HepG2 (cell line): ENCODE results near the gene USP5. TPM values are rescaled to one million over a fixed set of nuclear protein-coding genes. Genes with fewer than 3 reads are reported as not detected.

Experiments
- ASH2L ChIP-seq: fragments of 300-600, 200-600 bp; sonication (generic); IDR thresholded peaks from 2 replicates; pipeline ENCODE4 v1.7.0; 2017; ENCODE audit warnings: low read depth, mild to moderate bottlenecking, moderate library complexity, mixed read lengths, low read length; ENCODE audit not compliant: insufficient read length
- FOXA3 ChIP-seq: IDR thresholded peaks from 2 replicates; pipeline ENCODE4 v1.6.1; 2016; ENCODE audit warnings: missing genetic modification reagents, missing compliant biosample characterization
- HBP1 ChIP-seq: IDR thresholded peaks from 2 replicates; pipeline ENCODE4 v1.6.1; 2016; ENCODE audit warnings: low read depth, control low read depth
- HINFP ChIP-seq: sonication (generic); formaldehyde crosslinking; IDR thresholded peaks from 2 replicates; pipeline ENCODE4 v1.4.0; 2020; ENCODE audit warnings: low read depth, mild to moderate bottlenecking, missing genetic modification reagents
- HOXA5 ChIP-seq: sonication (generic); formaldehyde crosslinking; IDR thresholded peaks from 2 replicates; pipeline ENCODE4 v1.4.0; 2020; ENCODE audit warnings: missing genetic modification reagents
- MED8 ChIP-seq: sonication (generic); formaldehyde crosslinking; IDR thresholded peaks from 2 replicates; pipeline ENCODE4 v1.8.1; 2023; ENCODE audit warnings: mild to moderate bottlenecking, missing genetic modification reagents; ENCODE audit not compliant: insufficient replicate concordance
- SALL1 ChIP-seq: sonication (generic); formaldehyde crosslinking; IDR thresholded peaks from 2 replicates; pipeline ENCODE4 v1.8.0; 2022; ENCODE audit warnings: mild to moderate bottlenecking, missing genetic modification reagents
- SOX6 ChIP-seq, 2 experiments: fragments of 450-650 bp in 1 of 2; sonication (generic) in 1 of 2; formaldehyde crosslinking in 1 of 2; IDR thresholded peaks; 2 replicates each; pipeline versions ENCODE4 v1.4.0 to v1.6.1; 2017 to 2020; ENCODE audit warnings: antibody characterized with exemption in 1 of 2, mild to moderate bottlenecking in 1 of 2, missing genetic modification reagents in 1 of 2
- TRAFD1 ChIP-seq: sonication (generic); formaldehyde crosslinking; IDR thresholded peaks from 2 replicates; pipeline ENCODE4 v1.5.1; 2020; ENCODE audit warnings: missing genetic modification reagents, mild to moderate bottlenecking, borderline replicate concordance
- TRIM24 ChIP-seq: sonication (generic); formaldehyde crosslinking; IDR thresholded peaks from 2 replicates; pipeline ENCODE4 v1.8.0; 2022; ENCODE audit warnings: mild to moderate bottlenecking, missing genetic modification reagents
- YEATS2 ChIP-seq: sonication (generic); formaldehyde crosslinking; IDR thresholded peaks from 2 replicates; pipeline ENCODE4 v1.4.0; 2020; ENCODE audit warnings: missing genetic modification reagents, borderline replicate concordance
- ZNF235 ChIP-seq: sonication (generic); formaldehyde crosslinking; IDR thresholded peaks from 2 replicates; pipeline ENCODE4 v1.8.1; 2023; ENCODE audit warnings: mild to moderate bottlenecking, missing genetic modification reagents, borderline replicate concordance
- ZNF292 ChIP-seq: sonication (generic); formaldehyde crosslinking; IDR thresholded peaks from 2 replicates; pipeline ENCODE4 v1.8.1; 2022; ENCODE audit warnings: mild to moderate bottlenecking, low read depth, missing genetic modification reagents, borderline replicate concordance
- ZNF546 ChIP-seq: sonication (generic); formaldehyde crosslinking; conservative IDR thresholded peaks from 2 replicates; pipeline ENCODE4 v1.8.1; 2023; ENCODE audit warnings: mild to moderate bottlenecking, missing genetic modification reagents
- ZNF569 ChIP-seq: sonication (generic); formaldehyde crosslinking; IDR thresholded peaks from 2 replicates; pipeline ENCODE4 v1.5.0; 2020; ENCODE audit warnings: mild to moderate bottlenecking, missing genetic modification reagents, moderate library complexity, borderline replicate concordance
- ZNF609 ChIP-seq: sonication (generic); formaldehyde crosslinking; IDR thresholded peaks from 2 replicates; pipeline ENCODE4 v1.4.0; 2020; ENCODE audit warnings: mild to moderate bottlenecking, missing genetic modification reagents, borderline replicate concordance
- ZNF614 ChIP-seq: IDR thresholded peaks from 2 replicates; pipeline ENCODE4 v1.6.1; 2018; ENCODE audit warnings: missing biosample characterization, missing genetic modification reagents, inconsistent platforms, borderline replicate concordance
- ZNF737 ChIP-seq: sonication (generic); formaldehyde crosslinking; IDR thresholded peaks from 2 replicates; pipeline ENCODE4 v1.5.0; 2020; ENCODE audit warnings: missing genetic modification reagents, mild to moderate bottlenecking, borderline replicate concordance
- polyA plus RNA-seq, 8 experiments: library from polyadenylated mRNA; depleted of rRNA in 3 of 8; stranded (reverse) in 7 of 8; unstranded in 1 of 8; fragments of >200 nt; fragmentation: Illumina TruSeq in 4 of 8; extraction: Trizol in 4 of 8; gene quantifications; 2 replicates each; pipeline versions ENCODE4 v1.2.1 to v1.2.3, GENCODE V29; 2011 to 2016; ENCODE audit warnings: low read depth in 4 of 8, missing spikeins in 1 of 8, mixed read lengths in 1 of 8; ENCODE audit not compliant: insufficient read depth in 1 of 8
- total RNA-seq, 5 experiments: library from RNA; depleted of rRNA; stranded (reverse); fragments of >200 nt; fragmentation: Illumina TruSeq; extraction: Trizol; gene quantifications; 2 replicates each; pipeline ENCODE4 v1.2.3, GENCODE V29; 2016; ENCODE audit warnings: low read depth in 1 of 5

Gene USP5
- total and polyA plus RNA-seq, 2 of the 13 experiments (the other 11 are each of a cell fraction or from before 2014, with no cell fraction given): 39.6 to 56.0 TPM

- 0 out of 2 replicates have a peak, but pooled peaks have one; percentile 17 for TF ChIP-seq ZNF292
- no peak for TF ChIP-seq ZNF569 (CRISPR knock-in tag)
- TF ChIP-seq TRIM24 (CRISPR knock-in tag): no peak
- TF ChIP-seq ZNF235 (CRISPR knock-in tag): no peak
- TF ChIP-seq SOX6 (IDR thresholded peaks at IDR 0.05): no peak
- TF ChIP-seq SOX6 (CRISPR knock-in tag; IDR thresholded peaks at IDR 0.05): no peak
- TF ChIP-seq HINFP (CRISPR knock-in tag): no peak
- no peak for TF ChIP-seq HBP1 (CRISPR knock-in tag)
- TF ChIP-seq HOXA5 (CRISPR knock-in tag): no peak
- TF ChIP-seq ZNF609: no peak
- TF ChIP-seq TRAFD1 (CRISPR knock-in tag): no peak
- TF ChIP-seq ZNF546 (CRISPR knock-in tag): no peak
- TF ChIP-seq ASH2L: no peak
- peak; percentile 39; the same call in 1 of the 2 replicates for TF ChIP-seq SALL1 (CRISPR knock-in tag)
- no peak for TF ChIP-seq ZNF737 (CRISPR knock-in tag)
- no peak for TF ChIP-seq MED8
- TF ChIP-seq ZNF614 (CRISPR knock-in tag): no peak
- no peak for TF ChIP-seq FOXA3
- no peak for TF ChIP-seq YEATS2 (CRISPR knock-in tag)
These were observed 26.4 kb upstream of the USP5 start (continued) for GRCh38 chr12:6825398-6826124.
